Raji (cell line): ENCODE results near the gene GNPTAB.

Source experiments
- POLR2A ChIP-seq: IDR thresholded peaks from 2 replicates; pipeline ENCODE4 v1.6.1; 2011; ENCODE audit warnings: low read depth, low read length, control low read depth; ENCODE audit not compliant: insufficient read depth

The GNPTAB gene

DNA sequence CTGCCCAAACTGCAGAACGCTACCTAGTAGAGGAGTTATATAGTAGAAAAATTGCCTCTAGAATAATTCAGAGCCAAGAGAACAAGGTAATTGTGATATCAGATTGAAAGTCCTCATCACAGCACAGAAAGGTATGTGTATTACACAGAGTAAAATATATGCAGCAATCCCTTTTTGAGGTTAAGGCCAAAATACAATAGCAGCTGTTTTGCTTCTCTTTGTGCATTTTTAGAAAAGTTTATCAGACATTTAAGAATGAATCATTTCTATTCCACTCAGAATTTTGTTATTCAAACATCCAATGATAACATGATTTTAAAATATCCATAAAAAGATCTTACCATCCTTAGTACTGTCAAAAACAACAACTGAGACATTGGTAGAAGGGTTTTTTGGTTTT, 45.1 kb downstream of the GNPTAB start:
- TF ChIP-seq POLR2A, result no peak

DNA sequence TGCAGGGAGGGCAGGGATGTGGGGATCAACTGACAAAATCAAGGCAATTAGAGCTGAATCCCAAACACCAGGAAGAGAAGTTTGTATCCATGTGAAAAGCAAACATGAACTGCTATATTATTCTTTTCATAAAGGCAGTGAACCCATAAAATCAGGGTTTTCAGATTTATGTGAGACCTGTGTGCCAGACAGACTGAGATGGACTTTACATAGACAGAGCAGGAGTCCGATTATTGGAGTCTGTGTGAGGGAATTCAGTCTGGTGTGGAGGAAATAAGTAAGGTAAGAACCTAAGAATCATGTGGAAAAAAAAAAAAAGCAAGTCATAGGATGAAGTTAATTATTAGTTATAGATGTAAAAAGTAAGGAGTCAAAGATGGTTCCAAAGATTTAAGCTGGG, 46.4 kb downstream of the GNPTAB start:
- no peak for TF ChIP-seq POLR2A

DNA sequence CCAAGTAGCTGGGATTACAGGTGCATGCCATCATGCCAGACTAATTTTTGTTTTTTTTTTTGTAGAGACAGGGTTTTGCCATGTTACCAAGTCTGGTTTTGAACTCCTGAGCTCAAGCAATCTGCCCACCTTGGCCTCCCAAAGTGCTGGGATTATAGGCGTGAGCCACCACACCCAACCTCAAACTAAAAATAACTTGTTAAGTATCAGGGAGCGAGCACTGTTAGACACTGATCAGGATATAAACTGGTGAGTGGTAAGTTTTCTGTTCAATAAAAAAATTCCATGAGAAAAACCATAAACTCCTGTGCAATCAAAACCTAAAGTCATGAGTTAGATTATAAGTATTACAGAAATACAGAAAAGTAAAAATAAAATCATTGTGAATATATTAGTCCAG, 46.9 kb downstream of the GNPTAB start:
- no peak for TF ChIP-seq POLR2A

DNA sequence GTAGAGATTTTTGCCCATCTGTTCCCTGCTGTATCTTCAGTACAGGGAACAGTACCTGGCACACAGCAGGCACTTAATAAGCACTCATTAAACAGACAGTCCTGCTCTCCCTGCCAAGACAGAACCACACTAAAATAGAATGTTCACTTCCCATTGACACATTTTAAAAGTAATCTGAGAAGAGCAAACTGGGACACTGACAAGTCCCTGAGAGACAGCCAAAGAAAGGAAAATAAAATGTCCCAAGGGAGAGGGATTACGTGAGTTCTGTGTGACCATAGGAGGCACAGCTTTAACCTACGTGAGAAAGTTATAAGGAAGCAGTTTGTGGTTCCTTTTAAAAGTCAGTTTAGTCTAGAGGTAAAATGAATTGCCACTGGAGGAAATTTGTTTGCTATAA, 47.6 kb downstream of the GNPTAB start:
- TF ChIP-seq POLR2A, result no peak

DNA sequence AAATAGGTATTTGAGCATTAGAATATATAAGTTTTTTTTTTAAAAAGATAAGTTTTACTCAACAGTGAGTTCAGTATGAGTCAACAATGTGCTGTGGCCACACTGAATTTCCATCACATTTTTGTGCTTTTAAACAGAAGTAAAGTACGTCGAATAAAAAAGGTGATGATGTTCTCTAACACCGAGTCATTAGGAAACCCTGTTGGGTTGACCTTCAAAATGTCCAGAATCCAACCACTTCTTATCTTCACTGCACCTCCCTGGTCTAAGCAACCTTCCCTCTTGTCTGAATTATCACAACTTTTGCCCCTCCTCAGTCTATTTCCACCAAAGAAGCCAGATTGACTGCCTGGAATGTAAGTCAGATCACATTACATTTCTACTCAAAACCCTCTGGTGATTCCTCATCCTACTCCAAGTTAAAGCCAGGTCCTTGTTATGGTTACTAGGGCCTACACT, 48.5 kb downstream of the GNPTAB start:
- no peak for TF ChIP-seq POLR2A

DNA sequence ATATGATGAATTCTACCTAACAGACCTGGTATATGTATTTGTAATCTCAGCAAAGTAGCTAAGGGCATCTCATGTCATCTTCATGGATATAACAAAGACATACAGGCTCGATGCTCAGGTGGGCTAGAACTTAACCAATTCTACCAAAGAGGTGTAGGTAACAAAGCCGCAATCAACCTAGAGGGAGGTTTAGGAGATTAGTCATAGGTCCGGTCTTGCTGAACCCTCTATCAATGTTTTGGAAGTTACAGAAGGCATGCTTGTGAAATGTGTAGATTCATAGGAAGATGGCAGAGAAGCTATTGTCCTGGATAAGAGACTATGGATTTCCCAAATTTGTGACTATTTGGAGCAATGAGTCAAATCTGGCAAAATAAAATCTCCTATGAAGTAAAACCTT, 48.9 kb downstream of the GNPTAB start:
- TF ChIP-seq POLR2A, result no peak

DNA sequence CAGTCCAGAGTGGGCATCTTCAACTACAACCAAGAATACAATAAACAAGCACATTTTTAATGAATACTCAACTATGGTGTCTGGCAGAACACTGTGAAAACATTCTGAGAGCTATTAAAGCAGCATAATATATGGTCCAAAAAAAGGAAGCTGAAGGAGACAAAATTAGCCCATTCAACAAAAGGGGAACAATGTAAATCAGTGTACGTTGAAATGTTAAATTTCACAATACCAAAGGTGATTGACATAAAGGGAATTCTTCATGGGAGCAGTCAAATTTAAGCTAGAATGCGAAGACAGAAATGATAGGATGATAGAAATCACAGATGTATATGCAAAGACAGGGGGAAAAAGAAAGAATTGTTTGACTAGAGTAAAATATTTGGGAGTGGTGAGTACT, 50.2 kb downstream of the GNPTAB start:
- no peak for TF ChIP-seq POLR2A

DNA sequence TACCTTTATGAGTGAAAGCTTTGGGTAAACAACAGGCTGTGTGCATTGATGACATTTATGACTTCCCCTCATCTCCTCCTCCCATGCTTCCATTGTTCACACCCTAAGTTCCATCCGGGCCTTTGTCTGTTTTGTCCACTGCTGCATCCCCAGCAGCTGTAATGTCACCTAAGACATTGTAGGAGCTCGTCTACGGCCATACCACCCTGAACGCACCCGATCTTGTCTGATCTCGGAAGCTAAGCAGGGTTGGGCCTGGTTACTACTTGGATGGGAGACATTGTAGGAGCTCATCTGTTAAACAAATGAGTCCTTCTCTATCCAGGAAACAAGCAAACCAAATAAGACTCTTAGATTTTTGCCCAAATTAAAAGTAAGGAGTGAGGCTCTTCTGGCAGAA, 51.1 kb downstream of the GNPTAB start:
- no peak for TF ChIP-seq POLR2A

DNA sequence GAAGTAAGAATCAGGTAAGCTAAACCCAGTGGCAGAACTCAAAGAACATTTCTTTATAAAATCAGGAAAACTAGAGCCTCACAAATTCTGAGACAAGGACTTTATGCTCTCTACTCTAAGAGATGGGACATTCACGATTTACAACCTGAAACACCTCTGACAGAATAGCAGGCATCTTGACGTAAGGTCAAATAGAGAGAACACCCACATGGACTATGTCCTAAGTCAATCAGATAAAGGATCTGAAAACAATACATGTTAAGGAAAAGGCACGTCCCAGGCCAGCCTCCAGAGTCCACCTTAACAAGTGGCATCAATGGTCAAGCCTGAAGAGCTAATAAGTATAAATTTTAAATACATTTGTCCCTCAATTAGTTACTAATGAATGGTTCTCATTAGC, 51.6 kb downstream of the GNPTAB start:
- TF ChIP-seq POLR2A, result no peak

DNA sequence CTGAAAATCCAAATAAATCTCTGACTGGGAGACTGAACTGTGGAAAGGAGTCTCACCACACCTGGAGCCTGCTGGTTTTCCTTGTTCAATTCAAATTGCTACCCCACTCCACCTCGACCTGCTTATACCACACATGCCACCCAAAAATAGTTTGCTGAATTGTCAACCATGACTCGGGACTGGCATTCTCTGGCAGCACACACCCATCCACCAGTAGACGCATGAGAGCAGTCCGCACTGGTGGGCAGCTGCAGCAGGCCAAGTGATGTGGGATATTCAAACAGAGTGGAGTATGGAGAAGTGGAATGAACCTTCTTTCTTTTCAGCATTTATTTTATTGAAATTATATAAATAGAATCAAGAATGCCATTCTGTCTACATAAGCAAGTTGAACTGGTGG, 52.8 kb downstream of the GNPTAB start:
- TF ChIP-seq POLR2A, result no peak

DNA sequence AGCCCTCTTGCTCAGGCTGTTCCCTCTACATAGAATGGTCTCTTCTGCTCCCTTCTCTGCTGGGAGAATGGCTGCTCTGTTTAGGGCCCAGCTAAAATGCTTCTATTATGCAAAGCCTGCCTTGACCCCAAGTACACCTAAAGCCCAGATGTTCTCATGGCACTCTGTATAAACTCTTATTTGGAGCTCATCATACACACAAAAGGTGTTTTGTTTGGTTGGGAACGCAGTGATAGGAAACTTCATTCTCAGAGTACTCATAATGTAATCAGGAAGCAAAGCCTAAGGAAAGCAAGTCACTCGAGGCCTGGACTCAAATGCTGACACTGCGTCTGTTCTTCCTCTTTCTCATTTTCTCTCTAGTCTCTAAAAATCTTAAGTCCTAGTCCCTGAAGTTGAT, 53.3 kb downstream of the GNPTAB start:
- TF ChIP-seq POLR2A, result no peak

DNA sequence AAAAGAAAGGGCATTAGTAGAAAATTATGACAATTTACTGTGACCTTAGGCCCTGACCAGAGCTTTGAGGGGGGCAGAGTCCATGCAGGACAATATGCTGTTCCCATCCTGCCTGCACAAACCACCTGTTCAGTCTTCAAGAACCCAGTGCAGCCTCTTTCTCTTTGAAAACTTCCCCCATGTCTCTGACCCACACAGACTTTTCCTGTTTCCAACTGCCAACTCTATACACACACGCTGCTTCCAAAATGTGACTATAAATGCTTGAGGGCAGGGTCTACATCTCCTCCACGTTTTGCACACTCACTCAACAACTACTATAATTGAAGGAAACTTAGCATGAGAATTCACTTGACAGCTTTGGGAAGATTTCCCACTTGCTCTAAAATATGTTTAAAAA, 54.9 kb downstream of the GNPTAB start:
- TF ChIP-seq POLR2A, result no peak

DNA sequence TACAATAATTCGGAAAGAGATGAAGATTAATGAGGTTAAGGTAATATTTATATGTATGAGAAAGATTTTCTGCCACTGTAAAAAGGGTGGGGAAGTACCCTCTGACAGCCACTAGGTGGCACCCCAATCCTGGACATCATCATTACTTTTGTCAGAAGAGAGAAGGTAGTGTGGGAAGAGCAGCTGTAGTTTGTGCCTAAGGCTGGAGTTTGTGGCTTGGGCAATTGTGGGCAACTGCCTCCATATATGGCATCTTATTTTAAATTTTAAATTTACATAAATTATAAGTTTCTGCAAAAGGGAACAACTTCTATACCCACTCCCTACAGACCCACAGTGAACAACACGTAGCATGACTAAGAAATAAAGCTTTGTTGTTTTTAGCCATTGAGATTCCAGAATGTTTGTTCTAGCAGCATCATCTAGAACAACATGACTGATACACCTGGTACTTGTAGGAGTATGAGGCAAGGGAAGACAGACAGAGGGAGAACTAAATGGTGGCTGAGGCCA, 57.1 kb downstream of the GNPTAB start:
- no peak for TF ChIP-seq POLR2A

DNA sequence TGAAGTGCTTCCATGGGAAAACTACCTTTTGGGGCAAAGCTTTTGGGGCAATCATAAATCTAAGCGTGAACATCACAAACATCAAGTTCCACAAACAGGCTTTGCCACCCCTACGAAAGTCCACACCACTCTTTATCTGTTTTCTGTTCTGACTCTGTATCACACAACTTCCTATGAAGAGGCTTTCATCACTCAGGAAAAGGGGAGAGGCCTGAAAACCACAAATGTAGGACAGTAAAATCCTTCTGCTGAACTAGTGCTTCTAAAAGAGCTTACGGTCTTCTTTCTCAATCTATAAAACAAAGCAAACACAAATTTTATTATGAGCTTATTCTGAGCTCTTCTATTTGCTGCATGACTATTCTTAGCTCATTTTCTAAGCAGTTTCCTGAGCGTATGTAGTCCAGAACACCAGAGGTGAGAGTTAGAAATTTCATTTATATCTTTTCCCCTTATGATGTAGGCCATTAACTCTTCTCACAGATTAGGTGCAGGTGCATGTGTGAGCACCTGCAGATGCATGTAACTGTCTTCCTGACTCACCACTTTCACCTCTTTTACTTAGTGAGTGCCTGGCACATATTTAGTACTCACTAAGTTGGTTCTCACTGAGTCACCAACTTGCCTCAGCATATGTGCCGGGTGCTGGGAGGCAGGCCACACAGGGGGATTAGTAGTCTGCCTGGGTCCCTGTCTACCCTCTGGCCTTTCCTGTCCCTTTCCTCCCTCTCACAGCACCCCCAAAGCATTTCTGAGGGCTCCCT, 58.6 kb downstream of the GNPTAB start:
- TF ChIP-seq POLR2A, result no peak

DNA sequence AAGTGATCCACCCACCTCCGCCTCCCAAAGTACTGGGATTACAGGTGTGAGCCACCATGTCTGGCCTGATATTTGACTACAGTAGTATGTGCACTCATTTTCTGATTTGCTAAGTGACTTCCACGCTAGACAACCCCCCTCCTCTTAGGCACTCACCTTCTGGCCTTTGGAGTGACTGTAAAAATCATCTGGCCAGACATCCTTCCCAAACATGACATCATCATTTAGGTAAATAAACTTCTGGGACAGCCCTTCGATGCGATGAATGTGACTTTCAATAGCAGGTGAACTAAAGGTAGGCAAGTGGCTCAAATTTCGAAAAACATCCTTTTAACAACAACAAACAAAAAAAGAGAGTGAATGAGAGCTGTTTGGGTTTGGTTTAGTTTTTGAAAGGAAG, 60.9 kb downstream of the GNPTAB start:
- TF ChIP-seq POLR2A, result no peak

DNA sequence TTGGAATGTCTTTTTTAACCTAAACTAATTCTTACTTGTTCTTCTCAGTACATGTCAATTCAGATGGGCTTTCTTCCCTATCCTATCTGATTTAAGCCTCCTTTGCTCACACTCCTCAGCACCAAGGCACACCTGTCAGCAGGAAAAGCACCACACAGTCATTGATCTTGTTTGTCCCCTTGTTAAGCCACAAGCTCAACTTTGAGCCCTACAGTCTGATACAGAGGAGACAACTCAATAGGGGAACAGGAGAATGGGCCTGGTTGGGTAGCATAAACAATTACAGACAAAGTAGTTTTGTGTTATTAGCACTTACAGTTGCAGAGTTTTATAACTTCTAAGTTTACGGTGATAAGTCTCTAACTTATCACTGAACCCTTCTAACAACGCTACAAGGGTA, 62.0 kb downstream of the GNPTAB start:
- no peak for TF ChIP-seq POLR2A

DNA sequence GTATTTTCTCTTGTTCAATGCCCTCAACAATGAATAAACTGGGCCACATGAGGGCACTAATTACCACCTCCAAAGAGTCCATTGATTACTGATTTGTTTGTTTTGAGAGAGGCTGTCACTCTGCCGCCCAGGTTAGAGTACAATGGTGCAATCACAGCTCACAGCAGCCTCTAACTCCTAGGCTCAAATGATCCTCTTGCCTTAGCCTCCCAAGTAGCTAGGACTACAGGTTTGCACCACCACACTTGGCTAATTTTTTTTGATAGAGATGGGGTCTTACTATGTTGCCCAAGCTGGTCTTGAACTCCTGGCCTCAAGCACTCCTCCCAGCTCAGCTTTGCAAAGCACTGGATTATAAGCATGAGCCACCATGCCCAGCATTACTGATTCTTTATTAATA, 63.2 kb downstream of the GNPTAB start:
- TF ChIP-seq POLR2A, result no peak
